Kidney (tissue), 14 donors: ENCODE results near the gene ITGA4. TPM values are rescaled to one million over a fixed set of nuclear protein-coding genes. Genes with fewer than 3 reads are reported as not detected.

Experiments
- DNase-seq, 5 donors: peaks; one replicate each; pipeline ENCODE4 v3.0.0-alpha.2; 2013 to 2020
- FAIRE-seq: peaks from 2 replicates; lab custom pipeline; 2012; peaks lifted over from hg19 to GRCh38; lab: Jason Lieb, UNC
- H3K27ac ChIP-seq, 2 donors: one replicate each; pipeline ENCODE4 v1.7.0; 2013; ENCODE audit warnings: low read depth in 2 of 2, low read length in 2 of 2, inconsistent platforms in 1 of 2
- H3K27me3 ChIP-seq: one replicate; pipeline ENCODE4 v1.7.1; 2013; ENCODE audit warnings: low read length, inconsistent platforms; ENCODE audit not compliant: control insufficient read depth, insufficient read depth
- H3K36me3 ChIP-seq, 3 donors: one replicate each; pipeline versions ENCODE4 v1.7.0 to v1.7.1; 2013; ENCODE audit warnings: low read length in 3 of 3, control low read depth in 1 of 3, inconsistent platforms in 1 of 3; ENCODE audit not compliant: insufficient read depth in 3 of 3, control insufficient read depth in 2 of 3
- H3K4me1 ChIP-seq, 3 donors: one replicate each; pipeline versions ENCODE4 v1.7.0 to v1.7.1; 2013; ENCODE audit warnings: low read length in 3 of 3, inconsistent platforms in 1 of 3, low read depth in 1 of 3; ENCODE audit not compliant: control insufficient read depth in 2 of 3, insufficient read depth in 2 of 3
- H3K4me3 ChIP-seq, 3 donors: one replicate each; pipeline versions ENCODE4 v1.7.0 to v1.8.1; 2013; ENCODE audit warnings: low read length in 3 of 3, control low read depth in 1 of 3, inconsistent platforms in 1 of 3
- H3K9ac ChIP-seq, 3 donors: one replicate each; pipeline versions ENCODE4 v1.7.0 to v1.7.1; 2013; ENCODE audit warnings: low read length in 3 of 3, control low read depth in 1 of 3, inconsistent platforms in 1 of 3
- H3K9me3 ChIP-seq, 3 donors: one replicate each; pipeline versions ENCODE4 v1.7.0 to v1.7.1; 2013; ENCODE audit warnings: low read length in 3 of 3, control low read depth in 1 of 3, inconsistent platforms in 1 of 3; ENCODE audit not compliant: control insufficient read depth in 2 of 3, insufficient read depth in 1 of 3
- CTCF ChIP-seq: IDR thresholded peaks from 3 replicates; pipeline ENCODE4 v1.5.1; 2012; ENCODE audit warnings: mild to moderate bottlenecking, moderate library complexity, borderline replicate concordance; ENCODE audit not compliant: insufficient read depth; ENCODE audit errors: extremely low read depth
- intact Hi-C: fragments of 100-400 bp; cut with DNase I; formaldehyde crosslinking; loops from one replicate; pipeline ENCODE4 v1.11.1; 2022
- polyA plus RNA-seq: library from polyadenylated mRNA; stranded (reverse); fragments of 350-450 nt; fragmentation: Illumina TruSeq; extraction: RNeasy Lipid Tissue Mini Kit (QIAGEN cat#74804); gene quantifications from one replicate; pipeline ENCODE4 v1.2.3, GENCODE V29; 2014; ENCODE audit warnings: low read depth, low replicate concordance; ENCODE audit not compliant: insufficient read depth
- total RNA-seq: library from RNA; stranded (reverse); fragmentation: NEBNext Ultra II Directional; extraction: Animal tissue kit (Norgen Biotek cat#: 25700); gene quantifications from one replicate; pipeline ENCODE4 v1.2.1, GENCODE V29; 2021
- donor health status: control.
- donor health status: control.
- donor health status: control.
- donor health status: control.
- donor health status: control.
- donor health status: DM: yes; HTN: yes; CAD: no.
- donor health status: Normal renal cell carcinoma (clear cell type).

Gene ITGA4
- total and polyA plus RNA-seq, 2 donors from 2014 or later, result 0.39 to 23.5 TPM

GRCh38 chr2:181500201-181500600, 43.0 kb downstream of the ITGA4 start:
- H3K36me3 ChIP-seq, result no peaks in the 10 kb centered on the region
- no peak overlapping the region for H3K4me3 ChIP-seq
- FAIRE-seq (no peak), DNase-seq (no peak)
- H3K9ac ChIP-seq, result no peak overlapping the region
- H3K27me3 ChIP-seq, result no peaks in the 10 kb centered on the region
- H3K4me1 ChIP-seq, result no peaks in the 10 kb centered on the region
- no peak overlapping the region for H3K27ac ChIP-seq
- H3K9me3 ChIP-seq, result no peaks in the 10 kb centered on the region
- intact Hi-C loops, result no loop called here
- TF ChIP-seq CTCF, result no peak

- H3K27ac ChIP-seq, result no peak overlapping the region
- H3K4me3 ChIP-seq, result no peak overlapping the region
- H3K27me3 ChIP-seq, result no peaks in the 10 kb centered on the region
- FAIRE-seq, result no peak
- TF ChIP-seq CTCF, result no peak
- H3K4me1 ChIP-seq, result no peaks in the 10 kb centered on the region
- H3K36me3 ChIP-seq, result no peaks in the 10 kb centered on the region
- H3K9me3 ChIP-seq, result no peaks in the 10 kb centered on the region
- no peak overlapping the region for H3K9ac ChIP-seq
- intact Hi-C loops, result no loop called here
- no peak for DNase-seq
These were observed 58.5 kb downstream of the ITGA4 start for GRCh38 chr2:181515719-181516118.

DNA sequence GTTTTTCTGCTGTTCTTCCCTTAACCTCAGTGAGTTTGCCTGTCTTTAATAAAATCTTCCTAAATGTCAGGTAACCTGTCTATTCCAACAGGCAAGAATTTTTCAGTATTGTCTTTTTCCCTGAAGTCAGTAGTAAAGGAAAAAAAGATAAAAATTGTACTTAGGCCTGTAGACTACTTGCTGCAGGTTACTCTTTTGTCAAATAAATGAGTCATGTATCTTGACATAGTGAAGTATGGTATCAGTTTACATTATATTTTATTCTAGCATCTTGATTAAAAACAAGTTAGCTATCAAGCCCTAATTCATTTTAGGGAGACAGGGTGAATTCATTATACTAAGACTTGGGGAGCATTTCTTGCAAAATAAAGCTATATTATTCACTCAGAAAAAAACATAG, 59.8 kb downstream of the ITGA4 start:
- no peak overlapping the region for H3K27ac ChIP-seq
- no peaks in the 10 kb centered on the region for H3K4me1 ChIP-seq
- DNase-seq (no peak), FAIRE-seq (no peak)
- H3K4me3 ChIP-seq, result no peak overlapping the region
- intact Hi-C loops, result no loop called here
- no peaks in the 10 kb centered on the region for H3K36me3 ChIP-seq
- no peaks in the 10 kb centered on the region for H3K27me3 ChIP-seq
- TF ChIP-seq CTCF, result no peak
- H3K9ac ChIP-seq, result no peak overlapping the region
- H3K9me3 ChIP-seq, result no peaks in the 10 kb centered on the region

- no peak for FAIRE-seq
- Histone ChIP-seq H3K4me3 (no peak overlapping the region), H3K27ac (no peak overlapping the region), H3K9me3 (no peaks in the 10 kb centered on the region), H3K4me1 (no peaks in the 10 kb centered on the region), H3K9ac (no peak overlapping the region), H3K36me3 (no peaks in the 10 kb centered on the region), H3K27me3 (no peaks in the 10 kb centered on the region)
- DNase-seq, result no peak
- intact Hi-C loops, result no loop called here
- no peak for TF ChIP-seq CTCF
These were observed 60.6 kb downstream of the ITGA4 start for GRCh38 chr2:181517685-181518301.
